22Rv1 (cell line): Measurements from ENCODE around the gene STAMBPL1.
A peak's percentile ranks its signal among the peaks of the same experiment; 100 is the strongest.

Experiments
- H3K27ac ChIP-seq: fragments of 450-650 bp; 2 replicates; pipeline ENCODE4 v1.5.1; 2017
- ZFX ChIP-seq: fragments of 450-650 bp; IDR thresholded peaks from 2 replicates; pipeline ENCODE4 v1.6.1; 2017; ENCODE audit warnings: antibody characterized with exemption, borderline replicate concordance
- TF ChIP-seq, protein P1 (sequence below): fragments of 450-650 bp; IDR thresholded peaks from 2 replicates; pipeline ENCODE4 v1.5.1; 2017; ENCODE audit warnings: mild to moderate bottlenecking

Gene STAMBPL1

DNA sequence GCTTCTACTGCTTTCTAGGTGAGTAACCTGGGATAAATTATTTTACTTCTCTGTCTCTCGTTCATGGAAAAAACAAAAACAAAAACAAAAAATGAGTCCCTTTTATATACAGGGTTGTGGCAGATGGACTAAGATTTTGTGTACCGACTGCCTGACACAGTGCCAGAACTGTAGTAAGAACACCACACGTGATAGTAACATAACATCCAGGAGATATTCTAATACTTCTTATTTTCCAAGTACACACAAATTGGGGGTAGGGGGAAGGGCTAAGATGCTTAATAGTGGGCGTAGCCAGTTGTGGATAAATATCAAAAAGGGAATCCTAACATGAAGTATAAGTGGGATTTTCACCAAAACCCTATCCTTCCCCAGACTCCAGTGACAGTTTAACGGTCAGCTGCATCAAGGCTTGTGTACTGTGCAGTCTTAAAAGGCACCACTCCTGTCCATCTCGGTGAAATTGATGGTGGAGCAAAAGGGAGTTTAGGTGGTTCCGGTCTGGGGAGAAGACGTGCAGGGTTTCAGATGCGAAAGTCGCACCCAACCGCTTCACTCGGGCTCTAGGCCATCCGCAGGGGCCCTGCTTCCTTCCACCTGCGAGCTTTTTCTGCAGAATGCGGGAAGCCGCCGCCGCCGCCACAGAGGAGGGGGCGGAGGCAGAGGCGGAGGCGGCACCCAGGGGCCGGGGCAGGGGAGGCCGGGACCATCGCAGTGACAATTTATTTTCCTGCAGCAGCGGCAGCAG, at the start of gene STAMBPL1:
TSS of gene STAMBPL1 (plus strand) at position 712 of the 748 bp plus-strand sequence. CDS start 21,464 bp downstream, outside the sequence.
- no peak for TF ChIP-seq ZFX
- TF ChIP-seq, protein P1, sequence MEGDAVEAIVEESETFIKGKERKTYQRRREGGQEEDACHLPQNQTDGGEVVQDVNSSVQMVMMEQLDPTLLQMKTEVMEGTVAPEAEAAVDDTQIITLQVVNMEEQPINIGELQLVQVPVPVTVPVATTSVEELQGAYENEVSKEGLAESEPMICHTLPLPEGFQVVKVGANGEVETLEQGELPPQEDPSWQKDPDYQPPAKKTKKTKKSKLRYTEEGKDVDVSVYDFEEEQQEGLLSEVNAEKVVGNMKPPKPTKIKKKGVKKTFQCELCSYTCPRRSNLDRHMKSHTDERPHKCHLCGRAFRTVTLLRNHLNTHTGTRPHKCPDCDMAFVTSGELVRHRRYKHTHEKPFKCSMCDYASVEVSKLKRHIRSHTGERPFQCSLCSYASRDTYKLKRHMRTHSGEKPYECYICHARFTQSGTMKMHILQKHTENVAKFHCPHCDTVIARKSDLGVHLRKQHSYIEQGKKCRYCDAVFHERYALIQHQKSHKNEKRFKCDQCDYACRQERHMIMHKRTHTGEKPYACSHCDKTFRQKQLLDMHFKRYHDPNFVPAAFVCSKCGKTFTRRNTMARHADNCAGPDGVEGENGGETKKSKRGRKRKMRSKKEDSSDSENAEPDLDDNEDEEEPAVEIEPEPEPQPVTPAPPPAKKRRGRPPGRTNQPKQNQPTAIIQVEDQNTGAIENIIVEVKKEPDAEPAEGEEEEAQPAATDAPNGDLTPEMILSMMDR, result no peak
- H3K27ac ChIP-seq, result peak within 1 kb of the TSS; percentile 85

GRCh38 chr10:88830643-88831268, 49.3 kb upstream of the STAMBPL1 start:
- H3K27ac ChIP-seq, result no peak overlapping the region
- TF ChIP-seq, protein P1, result no peak
- no peak for TF ChIP-seq ZFX

- no peak overlapping the region for H3K27ac ChIP-seq
- TF ChIP-seq ZFX, result no peak
- TF ChIP-seq, protein P1, result no peak
Measured at GRCh38 chr10:88831709-88832108, 48.3 kb upstream of the STAMBPL1 start.

DNA sequence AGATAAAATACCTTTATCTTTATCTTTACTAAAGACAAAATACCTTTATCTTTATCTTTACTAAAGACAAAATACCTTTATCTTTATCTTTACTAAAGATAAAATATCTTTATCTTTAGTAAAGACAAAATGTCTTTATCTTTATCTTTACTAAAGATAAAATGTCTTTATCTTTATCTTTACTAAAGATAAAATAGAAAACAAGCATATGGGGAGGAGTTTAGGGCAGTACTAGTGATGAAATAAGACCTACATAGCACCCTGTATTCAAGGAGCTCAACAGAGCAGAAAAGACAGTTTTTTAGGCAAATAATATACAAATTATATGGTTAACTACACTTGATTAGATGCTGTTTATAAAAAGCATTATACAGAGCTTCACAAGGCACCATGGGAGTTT, 47.7 kb upstream of the STAMBPL1 start:
- H3K27ac ChIP-seq, result no peak overlapping the region
- no peak for TF ChIP-seq ZFX
- TF ChIP-seq, protein P1, result no peak

GRCh38 chr10:88833156-88833555, 46.9 kb upstream of the STAMBPL1 start:
- H3K27ac ChIP-seq, result no peak overlapping the region

DNA sequence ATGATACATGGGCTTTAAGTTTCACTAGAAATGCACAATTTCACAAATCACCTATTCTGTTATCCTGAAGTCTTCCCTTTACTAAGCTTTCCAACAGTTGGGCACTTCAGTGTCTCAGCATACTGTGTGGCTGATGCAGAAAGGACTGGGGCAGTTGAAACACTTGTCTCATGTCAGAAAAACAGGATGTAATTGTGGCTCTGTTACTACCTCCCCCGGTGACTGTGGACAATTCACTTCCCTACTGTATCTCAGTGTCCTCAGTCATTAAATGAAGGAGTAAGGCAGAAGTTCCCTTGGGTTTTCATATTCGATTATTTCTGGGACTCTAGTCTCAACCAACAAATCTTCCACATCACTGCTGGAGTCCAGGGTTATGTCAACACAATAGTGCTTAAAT, 46.3 kb upstream of the STAMBPL1 start:
- TF ChIP-seq, protein P1, result no peak
- TF ChIP-seq ZFX, result no peak
- no peak overlapping the region for H3K27ac ChIP-seq

More at GRCh38 chr10:88833156-88833555, 46.9 kb upstream of the STAMBPL1 start:
- TF ChIP-seq, protein P1, result no peak
- no peak for TF ChIP-seq ZFX

DNA sequence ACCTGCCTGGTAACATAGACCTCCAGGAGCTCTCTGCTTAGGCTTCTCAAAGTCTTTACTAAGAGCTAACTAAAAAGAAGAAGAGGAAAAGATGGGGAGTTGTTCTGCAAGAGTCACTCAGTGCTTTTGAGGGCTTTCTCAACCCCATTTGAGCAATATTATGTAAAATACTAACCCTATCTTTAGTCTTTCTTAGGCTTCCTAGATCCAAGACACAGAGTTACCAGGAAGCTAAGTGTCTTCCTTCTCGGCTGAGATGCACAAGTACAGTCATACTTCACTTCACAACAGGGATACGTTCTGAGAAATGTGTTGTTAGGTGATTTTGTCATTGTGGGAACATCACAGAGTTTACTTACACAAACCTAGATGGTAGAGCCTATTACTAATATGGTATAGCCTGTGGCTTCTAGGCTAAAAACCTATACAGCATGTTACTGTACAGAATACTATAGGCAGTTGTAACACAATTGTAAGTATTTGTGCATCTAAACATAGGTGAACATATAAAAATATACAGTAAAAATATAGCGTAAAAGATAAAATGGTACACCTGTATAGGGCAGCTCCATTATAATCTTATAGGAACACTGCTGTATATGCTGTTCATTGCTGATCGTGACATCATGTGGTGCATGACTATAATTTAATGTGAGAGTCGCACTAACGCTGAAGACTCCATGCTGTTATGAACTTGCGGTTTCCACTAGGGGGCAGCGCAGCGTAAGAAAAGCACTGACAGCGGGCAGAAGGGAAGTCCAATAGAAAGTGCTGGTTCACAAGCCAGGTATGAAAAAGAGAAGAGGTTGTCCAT, 44.7 kb upstream of the STAMBPL1 start:
- TF ChIP-seq, protein P1, result peak; percentile 87
- no peak for TF ChIP-seq ZFX
- H3K27ac ChIP-seq, result no peak overlapping the region
